ENCODE results near the gene SF1. TPM values are rescaled to one million over a fixed set of nuclear protein-coding genes. Genes with fewer than 3 reads are reported as not detected.

SF1 gene
- total and polyA plus RNA-seq, 2 of the 8 experiments (the other 6 are each of a cell fraction or from before 2014, with no cell fraction given): 72.7 to 353 TPM

- TF ChIP-seq ATF2 (IDR thresholded peaks at IDR 0.05; ENCODE audit: low read length) (peak; percentile 67; the same call in 1 of the 2 replicates), HDAC6 (IDR thresholded peaks at IDR 0.05; ENCODE audit: low read depth, low read length) (no peak), RAD21 (IDR thresholded peaks at IDR 0.05 in 1 of 2, conservative IDR thresholded peaks at IDR 0.05 in 1 of 2; ENCODE audit: low read depth in 2 of 2, low read length in 2 of 2) (no peak), CTCF (IDR thresholded peaks at IDR 0.05; ENCODE audit: control extremely low read depth in 1 of 3, insufficient read depth in 1 of 3, low read depth in 1 of 3, low read length in 3 of 3) (peak in 1 of 3 experiments; percentile 24; a peak in 1 of 4 replicates), SP1 (IDR thresholded peaks at IDR 0.05; ENCODE audit: low read depth, low read length) (peak; percentile 75), EGR1 (IDR thresholded peaks at IDR 0.05; ENCODE audit: borderline replicate concordance, low read depth, low read length) (no peak), BCL11A (IDR thresholded peaks at IDR 0.05; ENCODE audit: low read depth in 2 of 2, low read length in 2 of 2) (no peak), SIRT6 (IDR thresholded peaks at IDR 0.05; ENCODE audit: low read length) (no peak), FOSL1 (IDR thresholded peaks at IDR 0.05; ENCODE audit: insufficient read depth, low read depth, low read length) (no peak), ATF3 (IDR thresholded peaks at IDR 0.05; ENCODE audit: insufficient read depth, low read depth, low read length) (no peak), ASH2L (IDR thresholded peaks at IDR 0.05; ENCODE audit: low read length) (peak; percentile 32), YY1 (IDR thresholded peaks at IDR 0.05; ENCODE audit: low read depth, low read length) (peak; percentile 90), SIN3A (conservative IDR thresholded peaks at IDR 0.05 in 1 of 2, IDR thresholded peaks at IDR 0.05 in 1 of 2; ENCODE audit: low read depth in 1 of 2, low read length in 2 of 2) (0 out of 4 replicates have a peak, but pooled peaks of 1 of the 2 experiments have one; percentile 56), POLR2AphosphoS5 (IDR thresholded peaks at IDR 0.05; ENCODE audit: low read depth, low read length) (peak; percentile 97), GTF2F1 (IDR thresholded peaks at IDR 0.05; ENCODE audit: borderline replicate concordance, low read depth, low read length) (no peak), SP2 (IDR thresholded peaks at IDR 0.05; ENCODE audit: low read length) (no peak), KDM4A (IDR thresholded peaks at IDR 0.05; ENCODE audit: low read depth, low read length, severe bottlenecking) (peak; percentile 53), KDM5A (IDR thresholded peaks at IDR 0.05; ENCODE audit: low read length) (no peak), RFX5 (IDR thresholded peaks at IDR 0.05; ENCODE audit: borderline replicate concordance, low read depth, low read length) (no peak)
Measured at GRCh38 chr11:64778473-64779298, at the start of gene SF1 (continued).

Data from H1 (cell line).